Ascending aorta (tissue), 2 donors: ENCODE results near the gene MCCD1. TPM values are rescaled to one million over a fixed set of nuclear protein-coding genes. Genes with fewer than 3 reads are reported as not detected.
"Not testable (repeated sequence)": the region's sequence is repeated elsewhere in the genome, so short reads cannot be mapped to it uniquely, and the experiment has no call there.

ENCODE experiments used
- DNase-seq, 2 donors: peaks; one replicate each; pipeline ENCODE4 v3.0.0-alpha.2; 2019; ENCODE audit warnings: low spot score in 2 of 2
- H3K27ac ChIP-seq, 2 donors: fragments of 200-600 bp; sonication (generic); one replicate each; pipeline ENCODE4 v1.5.1; 2016 to 2017; ENCODE audit warnings: mild to moderate bottlenecking in 1 of 2
- H3K27me3 ChIP-seq: fragments of 200-600 bp; sonication (generic); one replicate; pipeline ENCODE4 v1.5.1; 2017
- H3K36me3 ChIP-seq, 2 donors: fragments of 200-600 bp; sonication (generic); one replicate each; pipeline ENCODE4 v1.5.1; 2016
- H3K4me1 ChIP-seq, 2 donors: fragments of 200-600 bp; sonication (generic); one replicate each; pipeline ENCODE4 v1.5.1; 2016 to 2017; ENCODE audit warnings: mild to moderate bottlenecking in 1 of 2
- H3K4me3 ChIP-seq, 2 donors: fragments of 200-600 bp; sonication (generic); one replicate each; pipeline ENCODE4 v1.5.1; 2016 to 2017; ENCODE audit warnings: mild to moderate bottlenecking in 1 of 2
- H3K9me3 ChIP-seq, 2 donors: fragments of 200-600 bp; sonication (generic); one replicate each; pipeline ENCODE4 v1.5.1; 2016
- CTCF ChIP-seq, 3 experiments: fragments of 200-600 bp in 2 of 3; fragments of 450-650 bp in 1 of 3; sonication (generic) in 2 of 3; IDR thresholded peaks; one replicate each; pipeline ENCODE4 v1.5.1; 2016 to 2019; ENCODE audit warnings: antibody characterized with exemption in 3 of 3, mild to moderate bottlenecking in 1 of 3, moderate library complexity in 1 of 3
- intact Hi-C: fragments of 100-400 bp; cut with DNase I; formaldehyde crosslinking; loops from one replicate; pipeline ENCODE4 v1.15.1; 2023
- total RNA-seq: library from RNA; depleted of rRNA; stranded (reverse); fragments of >200 nt; gene quantifications from one replicate; pipeline ENCODE4 v1.1.0, GENCODE V29; 2016

The MCCD1 gene
- total RNA-seq, 1 donor from 2014 or later: not detected

DNA sequence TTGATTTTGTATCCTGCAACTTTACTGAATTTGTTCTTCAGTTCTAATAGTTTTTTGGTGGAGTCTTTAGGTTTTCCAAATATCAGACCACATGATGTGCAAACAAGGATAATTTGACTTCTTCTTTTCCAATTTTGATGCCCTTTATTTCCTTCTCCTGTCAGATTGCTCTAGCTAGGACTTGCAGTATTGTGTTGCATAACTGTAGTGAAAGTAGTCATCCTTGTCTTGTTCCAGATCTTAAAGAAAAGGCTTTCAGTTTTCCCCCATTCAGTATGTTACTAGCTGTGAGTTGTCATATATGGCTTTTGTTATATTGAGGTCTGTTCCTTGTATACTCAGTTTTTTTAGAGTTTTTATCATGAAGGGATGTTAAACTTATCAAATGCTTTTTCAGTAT is 26.2 kb upstream of the MCCD1 start:
- no peak for DNase-seq
- Histone ChIP-seq H3K9me3 (no peaks in the 10 kb centered on the region), H3K4me1 (peaks cover 0 to 4% of the 10 kb centered on the region in 2 donors), H3K36me3 (peaks cover 0 to under 1% of the 10 kb centered on the region in 2 donors), H3K27ac (no peak overlapping the region), H3K4me3 (no peak overlapping the region), H3K27me3 (no peaks in the 10 kb centered on the region)
- intact Hi-C loops: no loop called here
- no peak for TF ChIP-seq CTCF (IDR thresholded peaks at IDR 0.05)

GRCh38 chr6:31509036-31509435 is 19.7 kb upstream of the MCCD1 start:
- H3K4me1 ChIP-seq, H3K4me3 ChIP-seq, H3K27ac ChIP-seq, H3K9me3 ChIP-seq, H3K27me3 ChIP-seq, DNase-seq, intact Hi-C loops: not testable (repeated sequence)
- H3K36me3 ChIP-seq: peaks cover 8 to 14% of the 10 kb centered on the region in 2 donors

DNA sequence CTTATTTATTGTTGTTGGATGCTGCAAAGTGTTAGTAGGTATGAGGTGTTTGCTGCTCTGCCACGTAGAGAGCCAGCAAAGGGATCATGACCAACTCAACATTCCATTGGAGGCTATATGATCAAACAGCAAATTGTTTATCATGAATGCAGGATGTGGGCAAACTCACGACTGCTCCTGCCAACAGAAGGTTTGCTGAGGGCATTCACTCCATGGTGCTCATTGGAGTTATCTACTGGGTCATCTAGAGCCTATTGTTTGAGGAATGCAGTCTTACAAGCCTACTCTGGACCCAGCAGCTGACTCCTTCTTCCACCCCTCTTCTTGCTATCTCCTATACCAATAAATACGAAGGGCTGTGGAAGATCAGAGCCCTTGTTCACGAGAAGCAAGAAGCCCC is 18.8 kb upstream of the MCCD1 start:
- H3K9me3 ChIP-seq: no peaks in the 10 kb centered on the region
- H3K36me3 ChIP-seq: peaks cover 8 to 14% of the 10 kb centered on the region in 2 donors
- intact Hi-C loops: no loop called here
- no peaks in the 10 kb centered on the region for H3K27me3 ChIP-seq
- DNase-seq: peak in 1 of 2 donors; percentile 16
- no peak overlapping the region for H3K27ac ChIP-seq
- no peaks in the 10 kb centered on the region for H3K4me1 ChIP-seq
- no peak for TF ChIP-seq CTCF (IDR thresholded peaks at IDR 0.05)
- H3K4me3 ChIP-seq: no peak overlapping the region

DNA sequence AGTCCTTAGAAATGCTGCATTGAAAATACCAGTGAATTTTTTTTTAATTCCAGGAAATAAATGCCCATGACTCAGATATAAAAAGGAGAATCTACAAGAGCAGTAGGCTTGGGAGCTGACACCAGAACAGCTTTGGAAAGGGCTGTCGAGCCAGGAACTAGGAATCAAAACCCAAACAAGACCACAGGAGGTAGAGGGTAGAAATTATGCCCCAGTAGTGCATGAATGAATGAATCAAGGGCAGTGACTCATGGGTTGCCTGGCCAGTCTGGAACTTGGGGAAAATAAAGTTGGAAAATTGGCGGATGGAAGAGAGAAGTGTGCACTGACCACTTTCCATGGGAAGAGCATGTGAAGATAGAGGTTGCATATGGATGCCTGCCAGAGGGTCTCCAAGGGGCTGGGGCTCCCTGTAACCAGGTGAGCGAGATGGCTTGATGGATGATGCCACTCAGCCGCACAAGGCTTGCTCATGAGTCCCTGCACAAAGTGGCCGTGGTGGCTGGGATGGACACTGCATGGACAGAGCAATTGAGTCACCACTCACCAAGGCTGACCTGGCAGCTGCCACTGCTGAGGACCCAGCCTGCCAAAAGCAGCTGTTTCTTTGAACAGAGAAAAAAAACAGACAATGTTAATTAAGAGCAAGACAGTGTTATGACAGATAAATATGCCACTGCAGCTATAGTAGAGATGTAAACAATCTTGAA is 15.2 kb upstream of the MCCD1 start:
- no peaks in the 10 kb centered on the region for H3K9me3 ChIP-seq
- TF ChIP-seq CTCF (IDR thresholded peaks at IDR 0.05): no peak
- H3K4me3 ChIP-seq: no peak overlapping the region
- no peaks in the 10 kb centered on the region for H3K27me3 ChIP-seq
- no peaks in the 10 kb centered on the region for H3K4me1 ChIP-seq
- intact Hi-C loops: no loop called here
- no peak overlapping the region for H3K27ac ChIP-seq
- H3K36me3 ChIP-seq: peaks cover 4 to 14% of the 10 kb centered on the region in 2 donors
- DNase-seq: no peak

- no peak for DNase-seq
- H3K9me3 ChIP-seq: no peaks in the 10 kb centered on the region
- no peak overlapping the region for H3K27ac ChIP-seq
- H3K4me3 ChIP-seq: no peak overlapping the region
- H3K27me3 ChIP-seq: no peaks in the 10 kb centered on the region
- intact Hi-C loops: no loop called here
- H3K4me1 ChIP-seq: no peaks in the 10 kb centered on the region
- no peaks in the 10 kb centered on the region for H3K36me3 ChIP-seq
- TF ChIP-seq CTCF (IDR thresholded peaks at IDR 0.05): no peak
Measured at GRCh38 chr6:31521835-31522234, 6.9 kb upstream of the MCCD1 start.

- no peaks in the 10 kb centered on the region for H3K4me1 ChIP-seq
- DNase-seq: peak in 1 of 2 donors; percentile 31
- no peaks in the 10 kb centered on the region for H3K27me3 ChIP-seq
- no peak overlapping the region for H3K27ac ChIP-seq
- peaks cover 0 to 12% of the 10 kb centered on the region in 2 donors for H3K36me3 ChIP-seq
- no peaks in the 10 kb centered on the region for H3K9me3 ChIP-seq
- no peak overlapping the region for H3K4me3 ChIP-seq
- TF ChIP-seq CTCF (IDR thresholded peaks at IDR 0.05): no peak
- intact Hi-C loops: loop anchor here (5.0 kb wide), 1 partner anchor 33 kb away; no protein-coding TSS in a partner anchor
Measured at GRCh38 chr6:31525553-31525931, 3.2 kb upstream of the MCCD1 start.
